Adipocyte (in vitro differentiated cells): ENCODE results near the gene ARGLU1.

Experiments used
- DNase-seq: peaks from one replicate; pipeline ENCODE4 v3.0.0-alpha.2; 2015; ENCODE audit warnings: low read depth
- H3K27me3 ChIP-seq: replicated peaks from 2 replicates; pipeline ENCODE4 v1.7.0; 2013; ENCODE audit warnings: mild to moderate bottlenecking, low read length, moderate library complexity; ENCODE audit not compliant: control insufficient read depth, insufficient read depth
- H3K36me3 ChIP-seq: 2 replicates; pipeline ENCODE4 v1.7.0; 2013; ENCODE audit warnings: low read length, mild to moderate bottlenecking, moderate library complexity; ENCODE audit not compliant: control insufficient read depth, insufficient read depth, severe bottlenecking
- H3K4me1 ChIP-seq: 2 replicates; pipeline ENCODE4 v1.7.0; 2013; ENCODE audit warnings: mild to moderate bottlenecking, low read length, moderate library complexity; ENCODE audit not compliant: control insufficient read depth, insufficient read depth
- H3K4me3 ChIP-seq: 2 replicates; pipeline ENCODE4 v1.7.0; 2013; ENCODE audit warnings: mild to moderate bottlenecking, low read length, moderate library complexity
- H3K9ac ChIP-seq: 2 replicates; pipeline ENCODE4 v1.7.0; 2013; ENCODE audit warnings: mild to moderate bottlenecking, low read length, moderate library complexity
- H3K9me3 ChIP-seq: 2 replicates; pipeline ENCODE4 v1.7.0; 2013; ENCODE audit warnings: mild to moderate bottlenecking, low read length, moderate library complexity; ENCODE audit not compliant: control insufficient read depth

The ARGLU1 gene

DNA sequence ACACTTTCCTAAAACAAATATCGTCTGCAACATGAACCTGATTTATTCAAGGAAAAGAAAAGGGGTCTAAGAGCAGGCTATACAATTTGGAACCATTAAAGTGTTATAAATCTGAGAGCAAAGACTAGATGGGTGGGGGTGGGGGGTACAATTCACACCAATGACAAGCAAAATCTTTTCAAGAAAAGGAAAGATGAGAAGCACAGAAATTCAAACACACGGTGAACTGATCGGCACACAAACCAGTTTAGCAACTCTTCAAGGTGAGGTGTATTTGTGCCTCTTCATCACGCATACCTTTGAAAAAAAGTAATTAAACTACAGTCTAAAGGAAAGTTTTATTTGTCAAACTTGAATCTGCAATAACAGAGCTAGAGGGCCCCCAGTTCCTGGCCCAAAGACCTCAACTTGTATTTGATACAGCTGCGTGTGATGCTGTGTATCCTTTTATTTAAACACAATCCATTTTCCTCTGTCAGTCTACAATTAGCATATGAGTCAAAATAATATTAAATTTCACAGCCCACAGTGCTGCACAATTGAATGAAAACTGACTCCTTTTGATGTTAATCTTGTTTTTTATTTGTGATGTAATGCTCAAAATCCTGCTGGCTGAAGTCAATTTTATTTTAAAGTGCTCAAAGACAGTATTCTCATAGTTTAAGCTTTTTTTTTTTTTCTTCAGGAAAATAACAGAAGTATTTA, 46.7 kb downstream of the ARGLU1 start:
- no peak overlapping the region for H3K4me3 ChIP-seq
- H3K36me3 ChIP-seq = no peaks in the 10 kb centered on the region
- no peaks in the 10 kb centered on the region for H3K27me3 ChIP-seq
- H3K4me1 ChIP-seq = no peaks in the 10 kb centered on the region
- DNase-seq = peak; percentile 28
- H3K9ac ChIP-seq = no peak overlapping the region
- H3K9me3 ChIP-seq = no peaks in the 10 kb centered on the region

GRCh38 chr13:106520251-106521054, 47.5 kb downstream of the ARGLU1 start:
- DNase-seq = peak; percentile 61
- Histone ChIP-seq H3K4me3 (no peak overlapping the region), H3K9me3 (no peaks in the 10 kb centered on the region), H3K9ac (no peak overlapping the region), H3K4me1 (no peaks in the 10 kb centered on the region), H3K27me3 (no peaks in the 10 kb centered on the region), H3K36me3 (no peaks in the 10 kb centered on the region)

GRCh38 chr13:106518512-106518911, 49.4 kb downstream of the ARGLU1 start:
- Histone ChIP-seq H3K9me3 (no peaks in the 10 kb centered on the region), H3K36me3 (no peaks in the 10 kb centered on the region), H3K4me3 (no peak overlapping the region), H3K9ac (no peak overlapping the region), H3K4me1 (no peaks in the 10 kb centered on the region), H3K27me3 (no peaks in the 10 kb centered on the region)
- no peak for DNase-seq

GRCh38 chr13:106517109-106517847, 50.7 kb downstream of the ARGLU1 start:
- Histone ChIP-seq H3K4me1 (no peaks in the 10 kb centered on the region), H3K9ac (no peak overlapping the region)

DNA sequence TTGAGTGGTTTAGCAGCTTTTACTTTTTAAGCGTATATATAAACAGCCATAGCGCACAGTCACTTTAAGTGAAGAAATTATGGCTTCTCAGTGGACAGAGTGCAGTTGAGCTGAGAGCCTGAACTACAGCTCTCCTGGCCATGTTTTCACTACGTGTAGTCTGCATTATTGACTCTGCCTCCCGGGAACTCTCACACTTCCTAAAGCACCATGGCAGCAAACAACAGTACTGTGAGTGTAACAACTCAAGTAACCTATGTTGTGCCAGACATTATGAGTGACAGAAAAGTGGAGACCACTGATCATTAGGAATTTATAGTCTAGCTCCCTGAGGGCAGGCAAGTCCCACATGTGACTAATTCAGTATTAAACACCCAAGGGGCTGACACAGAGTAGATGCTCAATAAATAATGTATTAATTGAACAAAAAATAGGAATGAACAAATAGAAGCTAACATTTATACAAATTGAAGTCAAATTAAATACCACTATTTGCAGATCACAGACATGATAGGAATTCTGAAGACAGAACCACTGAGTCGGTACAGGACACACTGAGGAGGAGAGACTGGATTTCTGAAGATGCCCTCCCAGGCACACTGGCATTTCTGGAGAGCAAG, 52.2 kb downstream of the ARGLU1 start:
- Histone ChIP-seq H3K9me3 (no peaks in the 10 kb centered on the region), H3K4me3 (no peak overlapping the region), H3K9ac (no peak overlapping the region), H3K36me3 (no peaks in the 10 kb centered on the region), H3K27me3 (no peaks in the 10 kb centered on the region), H3K4me1 (no peaks in the 10 kb centered on the region)
- no peak for DNase-seq

More at GRCh38 chr13:106517109-106517847, 50.7 kb downstream of the ARGLU1 start:
- no peak for DNase-seq
- Histone ChIP-seq H3K9me3 (no peaks in the 10 kb centered on the region), H3K27me3 (no peaks in the 10 kb centered on the region), H3K36me3 (no peaks in the 10 kb centered on the region), H3K4me3 (no peak overlapping the region)

DNA sequence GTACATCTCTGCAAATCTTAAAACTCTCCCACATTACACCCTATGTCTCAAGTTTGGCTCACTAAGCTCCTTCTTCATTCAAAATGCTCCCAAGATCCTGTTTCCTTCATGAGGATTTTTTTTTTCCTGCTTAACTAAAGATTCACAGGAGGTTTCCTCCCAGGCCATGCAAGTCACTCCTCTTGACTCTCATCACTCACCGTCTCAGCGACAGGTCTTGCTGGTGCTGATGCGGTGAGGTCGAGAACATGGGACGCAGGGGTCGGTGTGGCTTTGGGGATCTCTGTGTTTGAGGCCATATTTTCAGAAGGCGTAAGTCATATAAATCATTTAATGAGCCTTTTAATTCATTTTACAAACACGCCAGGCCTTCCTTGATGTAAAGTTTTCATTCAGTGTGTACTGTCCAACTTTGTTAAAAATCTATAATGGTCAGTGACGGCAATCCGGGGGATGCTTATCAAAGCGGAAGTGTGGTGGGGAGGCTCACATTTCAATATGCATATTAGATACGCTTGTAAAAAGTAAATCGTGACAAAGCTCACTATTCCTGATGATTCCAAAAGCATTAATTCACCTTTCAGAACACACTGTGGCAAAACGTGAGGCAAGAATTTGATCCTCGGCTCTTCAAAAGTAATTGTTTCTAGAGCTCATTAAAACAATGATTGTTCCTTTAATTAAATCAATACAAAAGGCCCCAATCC, 52.9 kb downstream of the ARGLU1 start:
- no peak overlapping the region for H3K9ac ChIP-seq
- DNase-seq = no peak
- no peaks in the 10 kb centered on the region for H3K27me3 ChIP-seq
- no peaks in the 10 kb centered on the region for H3K9me3 ChIP-seq
- H3K4me3 ChIP-seq = no peak overlapping the region
- no peaks in the 10 kb centered on the region for H3K4me1 ChIP-seq
- no peaks in the 10 kb centered on the region for H3K36me3 ChIP-seq

- no peak overlapping the region for H3K9ac ChIP-seq
- no peak overlapping the region for H3K4me3 ChIP-seq
- no peaks in the 10 kb centered on the region for H3K4me1 ChIP-seq
- H3K9me3 ChIP-seq = no peaks in the 10 kb centered on the region
- no peak for DNase-seq
- H3K36me3 ChIP-seq = no peaks in the 10 kb centered on the region
- no peaks in the 10 kb centered on the region for H3K27me3 ChIP-seq
Measured at GRCh38 chr13:106513025-106513983, 54.6 kb downstream of the ARGLU1 start.

DNA sequence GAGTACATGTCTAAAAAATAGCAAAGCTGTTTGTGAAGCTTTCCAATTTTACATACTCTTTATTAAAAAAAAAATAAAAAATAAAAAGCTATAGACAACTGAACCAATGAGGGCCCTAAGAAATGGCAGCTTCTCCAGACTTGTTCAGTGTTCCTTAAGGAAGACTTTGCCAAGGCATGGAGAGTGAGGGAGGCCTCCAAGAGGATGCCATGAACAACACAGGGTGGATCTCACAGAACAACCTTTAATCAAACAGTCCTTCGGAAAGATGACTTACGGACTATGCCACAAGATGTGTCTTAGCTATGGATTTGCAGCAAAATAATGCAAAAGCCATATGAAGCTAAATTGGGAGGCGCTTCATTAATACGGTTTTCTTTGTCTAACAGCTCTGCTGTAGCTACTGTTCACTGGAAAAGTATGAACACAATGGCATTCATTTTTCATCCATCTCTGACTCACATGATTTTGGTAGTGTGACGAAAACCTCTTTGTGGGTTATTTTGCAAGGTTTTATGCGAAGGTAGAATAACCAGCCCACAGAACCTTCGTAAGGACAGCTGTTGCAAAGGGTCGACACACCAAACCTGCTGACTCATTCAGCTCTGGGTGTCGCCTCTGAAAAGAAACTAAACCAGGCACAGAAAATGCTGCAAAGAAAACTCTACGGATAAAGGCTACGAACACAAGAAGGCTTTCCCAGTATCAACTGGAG, 60.2 kb downstream of the ARGLU1 start:
- Histone ChIP-seq H3K4me1 (peaks cover 7% of the 10 kb centered on the region), H3K9me3 (no peaks in the 10 kb centered on the region), H3K27me3 (no peaks in the 10 kb centered on the region), H3K9ac (no peak overlapping the region), H3K4me3 (peak overlapping the region; percentile 18), H3K36me3 (no peaks in the 10 kb centered on the region)
- DNase-seq = peak; percentile 78

DNA sequence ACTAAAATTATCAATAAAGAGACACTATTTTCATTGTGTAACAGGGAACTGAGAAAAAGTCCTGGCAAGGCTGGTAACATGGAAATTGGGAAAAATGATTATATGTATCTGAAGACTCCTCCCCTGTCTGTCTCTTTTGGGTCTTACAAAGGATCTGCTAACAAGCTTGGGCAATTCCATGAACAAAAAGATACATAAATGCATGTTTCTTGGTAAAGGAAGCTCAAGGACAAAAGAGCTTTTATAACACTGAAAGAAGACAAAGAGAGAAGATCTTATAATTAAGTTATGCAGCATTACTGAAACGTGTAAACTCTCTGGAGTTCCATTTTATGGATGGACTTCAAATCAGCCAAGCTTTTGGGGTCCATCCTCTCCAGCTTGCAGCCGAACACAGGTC, 61.7 kb downstream of the ARGLU1 start:
- Histone ChIP-seq H3K27me3 (no peaks in the 10 kb centered on the region), H3K9ac (no peak overlapping the region), H3K4me1 (peaks cover 7% of the 10 kb centered on the region), H3K36me3 (no peaks in the 10 kb centered on the region), H3K9me3 (no peaks in the 10 kb centered on the region), H3K4me3 (no peak overlapping the region)
- no peak for DNase-seq
